ENCODE data around the gene OTOA. TPM values are rescaled to one million over a fixed set of nuclear protein-coding genes. Genes with fewer than 3 reads are reported as not detected.

The OTOA gene
- total and polyA plus RNA-seq, 2 donors (not counting 3 experiments of a cell fraction or from before 2014, with no cell fraction given), result 0.22 TPM; not detected in 1

- dilution Hi-C loops (cut with MboI; ENCODE audit: extremely low pct_ligation_motif_present, low sequenced_read_pairs) (no loop called here), intact Hi-C loops (cut with micrococcal nuclease) (no loop called here)
- DNase-seq (ENCODE audit: low read depth, low spot score) (no peak), FAIRE-seq (no peak)
- no peaks in the 10 kb centered on the region for H3K9me3 ChIP-seq (replicated peaks; ENCODE audit: control insufficient read depth, insufficient read depth, low read length)
- H3K9ac ChIP-seq (replicated peaks; ENCODE audit: extremely low read depth, insufficient read depth, low read length), result no peak overlapping the region
- BruUV-seq (replicated peaks), result no TSS peak
- no peak overlapping the region for H2AFZ ChIP-seq (ENCODE audit: low read depth, low read length)
- H3K79me2 ChIP-seq (ENCODE audit: control insufficient read depth, insufficient read depth, low read length), result no peaks in the 10 kb centered on the region
- POLR2A ChIA-PET, result no interaction called here
- H4K20me1 ChIP-seq (replicated peaks; ENCODE audit: control insufficient read depth, extremely low read depth, insufficient read depth, low read length), result no peaks in the 10 kb centered on the region
- H3K9me1 ChIP-seq (replicated peaks; ENCODE audit: control insufficient read depth, extremely low read depth, insufficient read depth, low read length), result no peaks in the 10 kb centered on the region
- peaks cover 5 to 17% of the 10 kb centered on the region in 2 experiments for H3K27me3 ChIP-seq (ENCODE audit: control insufficient read depth in 2 of 2, insufficient read depth in 2 of 2, low read length in 2 of 2)
- TF ChIP-seq MAX (IDR thresholded peaks at IDR 0.05; ENCODE audit: insufficient read depth, insufficient read length), result no peak
- TF ChIP-seq, protein P1, sequence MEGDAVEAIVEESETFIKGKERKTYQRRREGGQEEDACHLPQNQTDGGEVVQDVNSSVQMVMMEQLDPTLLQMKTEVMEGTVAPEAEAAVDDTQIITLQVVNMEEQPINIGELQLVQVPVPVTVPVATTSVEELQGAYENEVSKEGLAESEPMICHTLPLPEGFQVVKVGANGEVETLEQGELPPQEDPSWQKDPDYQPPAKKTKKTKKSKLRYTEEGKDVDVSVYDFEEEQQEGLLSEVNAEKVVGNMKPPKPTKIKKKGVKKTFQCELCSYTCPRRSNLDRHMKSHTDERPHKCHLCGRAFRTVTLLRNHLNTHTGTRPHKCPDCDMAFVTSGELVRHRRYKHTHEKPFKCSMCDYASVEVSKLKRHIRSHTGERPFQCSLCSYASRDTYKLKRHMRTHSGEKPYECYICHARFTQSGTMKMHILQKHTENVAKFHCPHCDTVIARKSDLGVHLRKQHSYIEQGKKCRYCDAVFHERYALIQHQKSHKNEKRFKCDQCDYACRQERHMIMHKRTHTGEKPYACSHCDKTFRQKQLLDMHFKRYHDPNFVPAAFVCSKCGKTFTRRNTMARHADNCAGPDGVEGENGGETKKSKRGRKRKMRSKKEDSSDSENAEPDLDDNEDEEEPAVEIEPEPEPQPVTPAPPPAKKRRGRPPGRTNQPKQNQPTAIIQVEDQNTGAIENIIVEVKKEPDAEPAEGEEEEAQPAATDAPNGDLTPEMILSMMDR (IDR thresholded peaks at IDR 0.05; ENCODE audit: extremely low read depth in 1 of 2, insufficient read depth in 1 of 2, low read depth in 1 of 2, low read length in 2 of 2), result no peak
- no peak for TF ChIP-seq JUN (IDR thresholded peaks at IDR 0.05; ENCODE audit: borderline replicate concordance, insufficient read depth, insufficient read length, low read depth)
- TF ChIP-seq POLR2AphosphoS5 (IDR thresholded peaks at IDR 0.05; ENCODE audit: insufficient read depth, low read depth, low read length), result no peak
- TF ChIP-seq EZH2 (IDR thresholded peaks at IDR 0.05; ENCODE audit: borderline replicate concordance, low read depth, low read length, severe bottlenecking), result no peak
- no peak for TF ChIP-seq MYC (IDR thresholded peaks at IDR 0.05; ENCODE audit: low read depth, low read length)
- TF ChIP-seq FOS (IDR thresholded peaks at IDR 0.05; ENCODE audit: borderline replicate concordance, insufficient read depth, low read length), result no peak
- no peaks in the 10 kb centered on the region for H3K36me3 ChIP-seq (ENCODE audit: control insufficient read depth in 2 of 2, extremely low read depth in 1 of 2, insufficient read depth in 2 of 2, low read length in 2 of 2)
- no peak overlapping the region for H3K4me2 ChIP-seq (ENCODE audit: insufficient read depth, low read length)
- H3K27ac ChIP-seq (ENCODE audit: insufficient read depth, low read depth, low read length), result no peak overlapping the region
- H3K4me1 ChIP-seq (ENCODE audit: control insufficient read depth, extremely low read depth, insufficient read depth, low read length), result no peaks in the 10 kb centered on the region
- H3K4me3 ChIP-seq (replicated peaks in 1 of 3; ENCODE audit: insufficient read depth in 1 of 3, low read depth in 1 of 3, low read length in 3 of 3), result no peak overlapping the region
- CTCF ChIA-PET, result interaction anchor here (2.2 to 4.2 kb wide), 2 partner anchors 8 to 18 kb away, joined by 4 to 29 read pairs; no protein-coding TSS in a partner anchor
Measured at GRCh38 chr16:21664801-21665492, 1.2 kb downstream of the OTOA start.

All from endothelial cell of umbilical vein (primary cell).